T-helper 1 cell treated with Interleukin-12 subunit alpha and Interleukin-12 subunit beta and Interleukin-4 antibody, amounts not matched to agents 30 ng/mL and 1 ng/mL, for 36 hours (primary cell): Measurements from ENCODE around the gene CPAMD8. TPM values are rescaled to one million over a fixed set of nuclear protein-coding genes. Genes with fewer than 3 reads are reported as not detected.
"Not testable (repeated sequence)": the region's sequence is repeated elsewhere in the genome, so short reads cannot be mapped to it uniquely, and the experiment has no call there.

Source experiments
- intact Hi-C: fragments of 100-400 bp; cut with micrococcal nuclease; formaldehyde crosslinking; loops from one replicate; pipeline ENCODE4 v1.15.1; 2024
- total RNA-seq: library from RNA; stranded (reverse); gene quantifications from 2 replicates; pipeline ENCODE4 v1.2.3, GENCODE V29; 2022

The CPAMD8 gene
- total RNA-seq, 1 donor from 2014 or later: 0.22 TPM

DNA sequence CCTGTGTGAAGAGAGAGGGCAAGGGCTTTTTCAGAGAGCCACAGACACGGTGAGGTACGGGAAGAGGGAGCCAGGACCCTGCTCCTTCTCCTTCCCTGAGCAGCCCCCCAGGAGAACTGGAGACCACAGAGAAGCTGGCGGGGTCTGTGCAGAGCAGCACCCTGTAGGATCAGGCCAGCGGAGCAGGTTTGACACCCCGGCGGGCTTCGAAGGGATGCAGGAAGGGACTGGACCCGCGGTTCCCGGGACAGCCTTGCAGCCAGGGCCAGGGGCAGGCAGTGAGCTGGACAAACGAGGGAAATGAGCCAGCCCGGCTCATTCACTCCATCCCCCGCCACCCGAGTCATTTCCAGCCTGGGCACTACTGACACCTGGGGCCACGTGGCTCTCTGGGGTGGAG, 22.2 kb downstream of the CPAMD8 start:
- intact Hi-C loops: loop anchor here (5.0 kb wide), 5 partner anchors 123 to 1168 kb away; partner anchors contain the start of genes BABAM1, EPS15L1, IFI30 and OCEL1

GRCh38 chr19:17002455-17002854, 24.2 kb downstream of the CPAMD8 start:
- intact Hi-C loops: loop anchor here (5.0 kb wide), 5 partner anchors 125 to 1170 kb away; partner anchors contain the start of genes BABAM1, EPS15L1, IFI30 and OCEL1

DNA sequence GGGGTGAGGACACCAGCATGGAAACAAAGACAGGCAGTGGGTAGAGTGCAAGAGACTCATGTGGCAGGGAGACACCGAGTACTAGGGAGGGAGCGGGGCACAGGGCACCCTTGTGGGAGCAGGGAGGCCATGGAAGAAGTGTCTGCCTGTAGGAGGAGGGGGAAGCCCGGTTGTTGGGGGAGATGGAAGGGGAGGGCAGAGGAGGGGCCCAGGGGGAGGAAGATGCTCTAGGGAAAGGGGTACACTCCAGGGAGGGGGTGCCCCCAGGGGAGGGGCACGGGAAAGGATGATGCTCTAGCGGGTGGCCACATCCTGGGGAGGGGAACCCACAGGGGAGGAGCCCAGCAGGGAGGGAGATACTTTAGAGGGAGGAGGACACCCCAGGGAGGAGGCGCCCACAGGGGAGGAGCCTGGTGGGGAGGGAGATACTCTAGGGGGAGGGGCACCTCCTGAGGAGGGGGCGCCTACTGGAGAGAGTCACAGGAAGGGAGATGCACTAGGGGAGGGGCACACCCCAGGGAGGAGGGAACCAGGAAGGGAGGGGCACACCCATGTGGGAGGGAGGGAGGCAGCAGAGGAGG, 24.9 kb downstream of the CPAMD8 start:
- intact Hi-C loops: loop anchor here (1.0 to 5.0 kb wide), 6 partner anchors 104 to 1171 kb away; partner anchors contain the start of genes BABAM1, EPS15L1, IFI30 and OCEL1

GRCh38 chr19:16998635-16999194, 27.9 kb downstream of the CPAMD8 start:
- intact Hi-C loops: no loop called here

- intact Hi-C loops: not testable (repeated sequence)
These were observed 29.6 kb downstream of the CPAMD8 start for GRCh38 chr19:16996838-16997490.

- intact Hi-C loops: no loop called here
These were observed 37.9 kb downstream of the CPAMD8 start for GRCh38 chr19:16988661-16989060.

- intact Hi-C loops: no loop called here
These were observed 41.2 kb downstream of the CPAMD8 start for GRCh38 chr19:16985403-16985802.

DNA sequence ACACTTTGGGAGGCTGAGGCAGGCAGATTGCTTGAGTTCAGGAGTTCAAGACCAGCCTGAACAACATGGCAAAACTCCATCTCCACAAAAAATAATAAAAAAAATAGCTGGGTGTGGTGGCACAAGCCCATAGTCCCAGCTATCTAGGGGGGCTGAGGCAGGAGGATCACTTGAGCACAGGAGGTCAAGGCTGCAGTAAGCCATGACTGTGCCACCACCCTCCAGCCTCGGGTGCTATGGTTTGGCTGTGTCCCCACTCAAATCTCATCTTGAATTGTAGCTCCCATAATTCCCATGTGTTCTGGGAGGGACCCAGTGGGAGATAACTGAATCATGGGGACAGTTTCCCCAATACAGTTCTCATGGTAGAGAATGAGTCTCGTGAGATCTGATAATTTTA, 44.0 kb downstream of the CPAMD8 start:
- intact Hi-C loops: not testable (repeated sequence)

DNA sequence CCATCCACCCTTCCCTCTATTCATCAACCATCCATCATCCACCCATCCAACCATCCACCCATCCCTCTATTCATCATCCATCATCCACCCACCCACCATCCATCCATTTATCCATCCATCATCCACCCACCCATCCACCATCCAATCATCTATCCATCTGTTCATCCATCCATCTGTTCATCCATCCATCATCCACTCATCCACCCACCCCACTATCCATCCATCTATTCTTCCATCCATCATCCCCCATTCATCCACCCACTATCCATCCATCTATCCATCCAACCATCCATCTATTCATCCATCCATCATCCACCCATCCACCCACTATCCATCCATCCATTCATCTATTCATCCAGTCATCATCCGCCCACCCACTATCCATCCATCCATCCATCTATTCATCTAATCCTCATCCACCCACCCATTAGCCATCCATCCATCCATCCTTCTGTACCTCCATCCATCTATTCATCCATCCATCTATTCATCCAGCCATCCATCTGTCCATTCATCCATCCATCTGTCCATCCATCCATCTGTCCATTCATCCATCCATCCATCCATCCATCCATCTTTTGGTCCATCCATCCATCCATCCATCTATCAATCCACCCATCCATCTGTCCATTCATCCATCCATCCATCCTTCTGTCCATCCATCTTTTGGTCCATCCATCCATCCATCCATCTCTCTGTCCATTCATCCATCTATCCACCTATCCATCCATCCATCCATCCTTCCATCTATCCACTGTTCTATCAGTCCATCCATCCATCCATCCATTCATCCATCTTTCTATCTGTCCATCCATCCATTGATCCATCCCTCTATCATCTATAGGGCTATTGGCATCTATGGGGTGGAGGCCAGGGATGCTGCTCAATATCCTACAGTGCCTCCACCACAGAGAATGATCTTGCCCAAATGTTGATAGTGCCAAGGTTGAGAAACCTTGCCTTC, 47.5 kb downstream of the CPAMD8 start:
- intact Hi-C loops: no loop called here

- intact Hi-C loops: no loop called here
These were observed 48.5 kb downstream of the CPAMD8 start for GRCh38 chr19:16978156-16978555.

GRCh38 chr19:16977306-16977705, 49.3 kb downstream of the CPAMD8 start:
- intact Hi-C loops: no loop called here

DNA sequence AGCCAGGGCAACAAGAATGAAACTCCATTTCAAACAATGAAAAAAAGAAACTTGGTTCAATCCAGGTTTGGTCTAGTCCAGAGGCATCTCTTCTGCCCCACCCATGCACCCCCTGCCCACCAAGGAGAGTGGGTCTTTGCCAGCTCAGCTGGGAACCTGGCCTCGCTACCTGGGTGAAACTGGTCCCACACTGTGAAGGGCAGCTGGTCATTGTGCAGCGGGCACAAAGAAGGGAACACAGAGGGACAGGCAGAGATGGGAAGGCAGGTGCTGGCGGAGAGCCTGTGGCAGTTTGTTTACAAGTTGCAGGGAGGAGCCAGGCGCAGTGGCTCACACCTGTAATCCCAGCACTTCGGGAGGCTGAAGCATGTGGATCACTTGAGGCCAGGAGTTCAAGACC, 50.2 kb downstream of the CPAMD8 start:
- intact Hi-C loops: no loop called here

- intact Hi-C loops: no loop called here
These were observed 55.8 kb downstream of the CPAMD8 start for GRCh38 chr19:16970821-16971220.

- intact Hi-C loops: no loop called here
These were observed 57.5 kb downstream of the CPAMD8 start for GRCh38 chr19:16969135-16969534.

- intact Hi-C loops: not testable (repeated sequence)
These were observed 65.4 kb downstream of the CPAMD8 start for GRCh38 chr19:16960996-16961822.

GRCh38 chr19:16958277-16958676, 68.3 kb downstream of the CPAMD8 start:
- intact Hi-C loops: not testable (repeated sequence)

DNA sequence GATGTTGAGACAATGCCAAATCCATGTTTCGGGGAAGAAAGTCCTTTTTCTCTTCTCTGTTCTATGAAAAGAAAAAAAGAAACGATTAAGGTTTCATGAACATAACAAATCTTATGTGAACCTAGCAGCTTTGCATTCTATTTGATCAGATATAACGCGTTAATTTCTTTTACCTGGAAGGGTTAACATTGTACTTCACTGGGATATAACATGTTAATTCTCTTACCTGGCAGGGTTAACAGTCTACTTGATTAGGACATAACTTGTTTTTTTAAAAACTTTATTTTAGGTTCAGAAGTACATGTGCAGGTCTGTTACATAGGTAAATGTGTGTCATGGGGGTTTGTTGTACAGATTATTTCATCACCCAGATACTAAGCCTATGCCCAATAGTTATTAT, 68.8 kb downstream of the CPAMD8 start:
- intact Hi-C loops: no loop called here

DNA sequence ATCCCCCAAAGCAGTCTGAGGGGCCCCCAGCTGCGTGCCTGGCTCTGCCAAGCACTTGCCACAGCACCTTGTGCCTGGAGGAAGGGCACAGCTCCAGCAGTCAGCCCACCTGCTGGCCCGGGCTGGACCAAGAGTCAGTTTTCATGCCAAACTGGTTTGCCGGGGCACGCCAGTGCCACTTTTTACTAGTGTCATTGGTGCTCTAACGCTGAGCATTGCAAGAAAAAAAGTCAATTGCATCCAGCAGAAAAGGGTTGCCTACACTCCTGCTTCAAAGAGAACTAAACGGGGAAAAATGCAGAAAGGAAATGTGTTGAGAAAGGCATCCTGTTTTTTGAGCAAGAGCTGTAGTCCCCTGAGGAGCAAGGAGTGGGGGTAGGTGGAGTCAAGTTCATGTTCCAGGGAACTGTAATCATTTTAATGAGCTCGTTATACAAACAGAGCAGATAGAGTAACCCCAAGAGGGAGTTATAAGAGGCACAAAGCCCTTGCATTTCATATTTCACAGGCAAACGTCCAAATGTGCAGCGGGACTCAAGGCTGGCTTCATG, 69.4 kb downstream of the CPAMD8 start:
- intact Hi-C loops: no loop called here

DNA sequence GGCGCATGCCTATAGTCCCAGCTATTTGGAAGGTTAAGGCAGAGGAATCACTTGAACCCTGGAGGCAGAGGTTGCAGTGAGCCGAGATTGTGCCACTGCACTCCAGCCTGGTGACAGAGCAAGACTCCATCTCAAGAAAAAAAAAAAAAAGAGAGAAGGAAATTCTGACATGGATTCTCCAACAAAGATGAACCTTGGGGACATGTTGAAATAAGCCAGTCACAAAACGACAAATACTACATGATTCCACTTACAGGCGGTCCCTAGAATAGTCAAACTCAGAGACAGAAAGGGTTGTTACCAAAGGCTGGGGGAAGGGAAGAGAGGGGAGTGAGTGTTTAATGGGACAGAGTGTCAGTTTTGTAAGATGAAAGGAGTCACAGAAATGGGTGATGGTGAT, 71.4 kb downstream of the CPAMD8 start:
- intact Hi-C loops: no loop called here

DNA sequence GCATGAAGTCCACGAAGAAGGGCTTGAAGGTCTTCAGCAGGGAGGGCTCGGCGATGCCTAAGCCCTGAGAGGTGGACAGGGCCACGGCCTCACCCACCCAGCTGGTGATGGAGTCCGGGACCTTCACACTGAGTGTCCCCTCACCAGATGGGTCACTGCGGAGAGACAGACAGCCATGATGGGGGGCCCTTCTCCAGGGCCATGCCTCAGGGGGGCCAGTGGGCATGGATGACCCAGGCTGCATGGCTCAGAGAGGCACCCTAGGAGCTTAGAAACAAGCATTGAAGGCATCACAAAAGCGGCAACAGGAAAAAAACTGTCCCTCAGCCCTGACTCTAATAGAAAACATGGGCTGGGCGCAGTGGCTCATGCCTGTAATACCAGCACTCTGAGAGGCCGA, 74.6 kb downstream of the CPAMD8 start:
- intact Hi-C loops: no loop called here
